HEK293 (cell line): ENCODE results near the gene RHOT1.

Source experiments
- AEBP2 ChIP-seq: fragments of 450-650 bp; formaldehyde crosslinking; IDR thresholded peaks from 2 replicates; pipeline ENCODE4 v1.5.1; 2016; ENCODE audit warnings: missing biosample characterization, missing genetic modification characterization, borderline replicate concordance
- BCL11A ChIP-seq: fragments of 450-650 bp; formaldehyde crosslinking; IDR thresholded peaks from 2 replicates; pipeline ENCODE4 v1.5.1; 2016; ENCODE audit warnings: low read depth, missing biosample characterization, missing genetic modification characterization
- EGR2 ChIP-seq: fragments of 450-650 bp; formaldehyde crosslinking; IDR thresholded peaks from 2 replicates; pipeline ENCODE4 v1.5.1; 2016; ENCODE audit warnings: low read depth, missing biosample characterization, missing genetic modification characterization
- ELK4 ChIP-seq: IDR thresholded peaks from 2 replicates; pipeline ENCODE4 v1.6.1; 2011; ENCODE audit warnings: mild to moderate bottlenecking, low read depth, low read length, borderline replicate concordance
- GFI1B ChIP-seq: fragments of 450-650 bp; formaldehyde crosslinking; IDR thresholded peaks from 2 replicates; pipeline ENCODE4 v1.5.1; 2016; ENCODE audit warnings: missing biosample characterization, missing genetic modification characterization
- GLIS1 ChIP-seq: fragments of 450-650 bp; formaldehyde crosslinking; IDR thresholded peaks from 2 replicates; pipeline ENCODE4 v1.5.1; 2016; ENCODE audit warnings: missing biosample characterization, missing genetic modification characterization
- HOXA7 ChIP-seq: sonication (generic); formaldehyde crosslinking; IDR thresholded peaks from 2 replicates; pipeline ENCODE4 v1.8.1; 2022; ENCODE audit warnings: missing genetic modification reagents, borderline replicate concordance
- KLF1 ChIP-seq: fragments of 450-650 bp; formaldehyde crosslinking; IDR thresholded peaks from 2 replicates; pipeline ENCODE4 v1.5.1; 2016; ENCODE audit warnings: missing biosample characterization, missing genetic modification characterization
- PATZ1 ChIP-seq: fragments of 450-650 bp; formaldehyde crosslinking; IDR thresholded peaks from 2 replicates; pipeline ENCODE4 v1.5.1; 2016; ENCODE audit warnings: missing biosample characterization, missing genetic modification characterization
- TSHZ1 ChIP-seq: fragments of 450-650 bp; formaldehyde crosslinking; IDR thresholded peaks from 2 replicates; pipeline ENCODE4 v1.5.1; 2016; ENCODE audit warnings: missing biosample characterization, missing genetic modification characterization, borderline replicate concordance
- ZBTB10 ChIP-seq: fragments of 450-650 bp; formaldehyde crosslinking; IDR thresholded peaks from 2 replicates; pipeline ENCODE4 v1.5.1; 2016; ENCODE audit warnings: missing biosample characterization, missing genetic modification characterization
- ZNF16 ChIP-seq: fragments of 450-650 bp; formaldehyde crosslinking; IDR thresholded peaks from 2 replicates; pipeline ENCODE4 v1.5.1; 2016; ENCODE audit warnings: low read depth, missing biosample characterization, missing genetic modification characterization
- ZNF24 ChIP-seq: fragments of 450-650 bp; formaldehyde crosslinking; IDR thresholded peaks from 2 replicates; pipeline ENCODE4 v1.5.1; 2016; ENCODE audit warnings: missing biosample characterization, missing genetic modification characterization
- ZNF37A ChIP-seq: fragments of 450-650 bp; IDR thresholded peaks from 2 replicates; pipeline ENCODE4 v1.5.1; 2018; ENCODE audit warnings: missing biosample characterization, missing genetic modification characterization
- ZNF391 ChIP-seq: fragments of 450-650 bp; formaldehyde crosslinking; IDR thresholded peaks from 2 replicates; pipeline ENCODE4 v1.5.1; 2016; ENCODE audit warnings: low read depth, missing biosample characterization, missing genetic modification characterization, borderline replicate concordance
- ZNF449 ChIP-seq: fragments of 450-650 bp; formaldehyde crosslinking; IDR thresholded peaks from 2 replicates; pipeline ENCODE4 v1.5.1; 2017; ENCODE audit warnings: missing biosample characterization, mild to moderate bottlenecking, missing genetic modification characterization, moderate library complexity
- ZNF488 ChIP-seq: fragments of 450-650 bp; formaldehyde crosslinking; IDR thresholded peaks from 2 replicates; pipeline ENCODE4 v1.5.1; 2016; ENCODE audit warnings: missing biosample characterization, missing genetic modification characterization
- ZNF558 ChIP-seq: fragments of 450-650 bp; formaldehyde crosslinking; IDR thresholded peaks from 2 replicates; pipeline ENCODE4 v1.5.1; 2016; ENCODE audit warnings: missing biosample characterization, missing genetic modification characterization
- ZNF580 ChIP-seq: fragments of 450-650 bp; formaldehyde crosslinking; IDR thresholded peaks from 2 replicates; pipeline ENCODE4 v1.5.1; 2016; ENCODE audit warnings: missing biosample characterization, missing genetic modification characterization
- ZNF626 ChIP-seq: fragments of 450-650 bp; sonication (Bioruptor Pico); formaldehyde crosslinking; IDR thresholded peaks from 2 replicates; pipeline ENCODE4 v1.5.1; 2018; ENCODE audit warnings: missing biosample characterization, missing genetic modification characterization, inconsistent platforms
- ZNF639 ChIP-seq: fragments of 450-650 bp; formaldehyde crosslinking; IDR thresholded peaks from 2 replicates; pipeline ENCODE4 v1.5.1; 2016; ENCODE audit warnings: missing biosample characterization, missing genetic modification characterization
- ZNF670 ChIP-seq: fragments of 450-650 bp; formaldehyde crosslinking; IDR thresholded peaks from 2 replicates; pipeline ENCODE4 v1.5.1; 2016; ENCODE audit warnings: missing biosample characterization, missing genetic modification characterization, low read depth
- ZNF707 ChIP-seq: fragments of 450-650 bp; formaldehyde crosslinking; IDR thresholded peaks from 2 replicates; pipeline ENCODE4 v1.5.1; 2016; ENCODE audit warnings: missing biosample characterization, missing genetic modification characterization
- ZNF776 ChIP-seq: fragments of 450-650 bp; formaldehyde crosslinking; IDR thresholded peaks from 2 replicates; pipeline ENCODE4 v1.5.0; 2017; ENCODE audit warnings: missing biosample characterization, missing genetic modification characterization, borderline replicate concordance

Gene RHOT1

GRCh38 chr17:32123782-32124181 lies 18.5 kb upstream of the RHOT1 start (continued):
- TF ChIP-seq TSHZ1 (tag by site-specific recombination) (no peak), ZNF670 (no peak), ZNF639 (0 out of 2 replicates have a peak, but pooled peaks have one; percentile 52), HOXA7 (CRISPR knock-in tag) (no peak), ZNF391 (tag by site-specific recombination) (no peak), ZNF558 (tag by site-specific recombination) (no peak), ZNF24 (tag by site-specific recombination) (peak; percentile 79), KLF1 (tag by site-specific recombination) (no peak), AEBP2 (tag by site-specific recombination) (no peak), ZNF580 (0 out of 2 replicates have a peak, but pooled peaks have one; percentile 13), ZNF776 (tag by site-specific recombination) (no peak), PATZ1 (tag by site-specific recombination) (no peak), ZNF626 (no peak), ELK4 (no peak), GFI1B (tag by site-specific recombination) (peak; percentile 92), ZNF37A (tag by site-specific recombination) (no peak), ZNF488 (tag by site-specific recombination) (no peak), ZNF449 (peak; percentile 55; the same call in 1 of the 2 replicates), ZNF707 (no peak), ZBTB10 (tag by site-specific recombination) (no peak), EGR2 (no peak), GLIS1 (tag by site-specific recombination) (0 out of 2 replicates have a peak, but pooled peaks have one; percentile 12), ZNF16 (tag by site-specific recombination) (no peak), BCL11A (tag by site-specific recombination) (no peak)
